SK-N-SH (cell line): ENCODE results near the gene MEF2C. TPM values are rescaled to one million over a fixed set of nuclear protein-coding genes. Genes with fewer than 3 reads are reported as not detected.

Experiments
- CTCF ChIA-PET: fragments of 300-600, 350-600 bp; formaldehyde crosslinking; extraction: SDS; loops from one replicate; lab custom pipeline; 2021; lab: Yijun Ruan, JAX
- POLR2A ChIA-PET: fragments of 350-600 bp; sonication (Branson Sonifier 250); formaldehyde crosslinking; extraction: SDS; loops from one replicate; lab custom pipeline; 2020; ENCODE audit warnings: antibody characterized with exemption, inconsistent platforms; lab: Yijun Ruan, JAX
- DNase-seq: peaks from one replicate; pipeline ENCODE4 v3.0.0; 2012
- H2AFZ ChIP-seq: fragments of 200-600 bp; sonication (generic); 2 replicates; pipeline ENCODE4 v1.8.1; 2016; ENCODE audit warnings: antibody characterized with exemption, mild to moderate bottlenecking, low read depth
- H3F3A ChIP-seq: fragments of 200-600 bp; sonication (generic); replicated peaks from 2 replicates; pipeline ENCODE3; 2016; ENCODE audit warnings: antibody characterized with exemption, mild to moderate bottlenecking; ENCODE audit not compliant: insufficient read depth
- H3K27ac ChIP-seq, 2 experiments: fragments of 200-500 bp in 1 of 2; fragments of 200-600 bp in 1 of 2; sonication (Bioruptor generic) in 1 of 2; sonication (generic), shearing (Covaris generic) in 1 of 2; 2 replicates each; pipeline versions ENCODE4 v1.5.1 to v1.6.1; 2014 to 2016; ENCODE audit warnings: low read depth in 2 of 2, inconsistent platforms in 1 of 2, low read length in 1 of 2, mild to moderate bottlenecking in 1 of 2, mixed read lengths in 1 of 2
- H3K27me3 ChIP-seq: fragments of 200-600 bp; sonication (generic), shearing (Covaris generic); 2 replicates; pipeline ENCODE4 v1.6.1; 2016; ENCODE audit warnings: mixed run types; ENCODE audit not compliant: insufficient read depth
- H3K36me3 ChIP-seq, 2 experiments: fragments of 200-500 bp in 1 of 2; fragments of 200-600 bp in 1 of 2; sonication (Bioruptor generic) in 1 of 2; sonication (generic) in 1 of 2; replicated peaks in 1 of 2; 2 replicates each; pipeline versions ENCODE3 to v1.5.1; 2014 to 2016; ENCODE audit warnings: low read length in 1 of 2, mild to moderate bottlenecking in 1 of 2; ENCODE audit not compliant: insufficient read depth in 2 of 2, control insufficient read depth in 1 of 2
- H3K4me1 ChIP-seq, 2 experiments: fragments of 200-500 bp in 1 of 2; fragments of 200-600 bp in 1 of 2; sonication (Bioruptor generic) in 1 of 2; sonication (generic), shearing (Covaris generic) in 1 of 2; 2 replicates each; pipeline versions ENCODE4 v1.5.1 to v1.6.1; 2014 to 2016; ENCODE audit warnings: low read depth in 1 of 2, low read length in 1 of 2, mixed run types in 1 of 2; ENCODE audit not compliant: insufficient read depth in 2 of 2, control insufficient read depth in 1 of 2
- H3K4me2 ChIP-seq: fragments of 200-600 bp; sonication (generic), shearing (Covaris generic); 2 replicates; pipeline ENCODE4 v1.6.1; 2017; ENCODE audit warnings: mixed run types
- H3K4me3 ChIP-seq, 2 experiments: fragments of 200-500 bp in 1 of 2; fragments of 200-600 bp in 1 of 2; sonication (Bioruptor generic) in 1 of 2; sonication (generic), shearing (Covaris generic) in 1 of 2; 2 replicates each; pipeline versions ENCODE4 v1.5.1 to v1.8.1; 2014 to 2016; ENCODE audit warnings: low read depth in 2 of 2, inconsistent platforms in 1 of 2, low read length in 1 of 2, mild to moderate bottlenecking in 1 of 2, mixed read lengths in 1 of 2, moderate library complexity in 1 of 2
- H3K79me2 ChIP-seq: fragments of 200-600 bp; sonication (generic); 2 replicates; pipeline ENCODE4 v1.8.1; 2017; ENCODE audit warnings: mild to moderate bottlenecking; ENCODE audit not compliant: insufficient read depth
- H3K9ac ChIP-seq: fragments of 200-600 bp; sonication (generic); 2 replicates; pipeline ENCODE4 v1.6.1; 2017; ENCODE audit warnings: mixed run types
- H3K9me2 ChIP-seq: fragments of 200-600 bp; sonication (generic); 2 replicates; pipeline ENCODE4 v1.6.1; 2017; ENCODE audit warnings: mixed run types
- H3K9me3 ChIP-seq: fragments of 200-600 bp; sonication (generic); 2 replicates; pipeline ENCODE4 v1.6.1; 2017; ENCODE audit warnings: mixed run types, mild to moderate bottlenecking, moderate library complexity
- H4K20me1 ChIP-seq: fragments of 200-600 bp; sonication (generic); 2 replicates; pipeline ENCODE4 v1.6.1; 2017; ENCODE audit warnings: mild to moderate bottlenecking, mixed run types; ENCODE audit not compliant: insufficient read depth
- CHD2 ChIP-seq: fragments of 150-350 bp; IDR thresholded peaks from 2 replicates; pipeline ENCODE4 v1.6.1; 2018; ENCODE audit warnings: low read length; ENCODE audit not compliant: partially characterized antibody
- EP300 ChIP-seq, 2 experiments: IDR thresholded peaks; 2 replicates each; pipeline versions ENCODE4 v1.4.0 to v1.6.1; 2012; ENCODE audit warnings: borderline replicate concordance in 1 of 2, low read depth in 1 of 2, low read length in 1 of 2
- FOSL2 ChIP-seq: IDR thresholded peaks from 2 replicates; pipeline ENCODE4 v1.4.0; 2012; ENCODE audit warnings: low read depth, mild to moderate bottlenecking, moderate library complexity, borderline replicate concordance
- GABPA ChIP-seq: IDR thresholded peaks from 2 replicates; pipeline ENCODE4 v1.4.0; 2012; ENCODE audit warnings: low read depth, mild to moderate bottlenecking
- GATA2 ChIP-seq: sonication (generic); formaldehyde crosslinking; IDR thresholded peaks from 2 replicates; pipeline ENCODE4 v1.5.0; 2020; ENCODE audit warnings: mild to moderate bottlenecking, missing genetic modification reagents
- JUND ChIP-seq: IDR thresholded peaks from 2 replicates; pipeline ENCODE4 v1.4.0; 2012
- MEF2A ChIP-seq: IDR thresholded peaks from 2 replicates; pipeline ENCODE4 v1.4.0; 2012; ENCODE audit warnings: low read depth, borderline replicate concordance
- MXI1 ChIP-seq: IDR thresholded peaks from 2 replicates; pipeline ENCODE4 v1.6.1; 2012; ENCODE audit warnings: mild to moderate bottlenecking, low read depth, low read length, improper control_type of control experiment
- NRF1 ChIP-seq: IDR thresholded peaks from 2 replicates; pipeline ENCODE4 v1.6.1; 2012; ENCODE audit warnings: low read depth, mild to moderate bottlenecking, low read length
- RAD21 ChIP-seq: IDR thresholded peaks from 2 replicates; pipeline ENCODE4 v1.6.1; 2012; ENCODE audit warnings: mild to moderate bottlenecking, low read length
- SMC3 ChIP-seq: IDR thresholded peaks from 2 replicates; pipeline ENCODE4 v1.6.1; 2012; ENCODE audit warnings: low read depth, low read length, improper control_type of control experiment
- TCF12 ChIP-seq: IDR thresholded peaks from 2 replicates; pipeline ENCODE4 v1.4.0; 2012
- TEAD4 ChIP-seq: IDR thresholded peaks from 2 replicates; pipeline ENCODE4 v1.4.0; 2012; ENCODE audit warnings: mild to moderate bottlenecking, borderline replicate concordance; ENCODE audit not compliant: insufficient read depth
- WGBS: methylation state at CpG from one replicate; pipeline ENCODE4 v1.1.6; 2017; ENCODE audit warnings: low lambda C conversion rate; 5-methylcytosine and 5-hydroxymethylcytosine counted together
- polyA plus RNA-seq, 3 experiments: library from polyadenylated mRNA; depleted of rRNA; stranded (reverse); fragments of >200 nt; gene quantifications; 2 replicates each; pipeline ENCODE4 v1.2.3, GENCODE V29; 2012
- TF ChIP-seq, protein P1 (sequence below): fragments of 150-350 bp; IDR thresholded peaks from 2 replicates; pipeline ENCODE4 v1.6.1; 2016; ENCODE audit warnings: mild to moderate bottlenecking, low read depth, low read length
- TF ChIP-seq, protein P2 (sequence below): fragments of 150-350 bp; IDR thresholded peaks from 2 replicates; pipeline ENCODE4 v1.6.1; 2017; ENCODE audit warnings: antibody characterized with exemption, low read length, low read depth, borderline replicate concordance
- TF ChIP-seq, protein P3 (sequence below): IDR thresholded peaks from 2 replicates; pipeline ENCODE4 v1.4.0; 2012; ENCODE audit warnings: low read depth, borderline replicate concordance
- TF ChIP-seq, protein P4 (sequence below): IDR thresholded peaks from 2 replicates; pipeline ENCODE4 v1.4.0; 2012; ENCODE audit warnings: low read depth
- TF ChIP-seq, protein P5 (sequence below): fragments of 200-600 bp; sonication (generic); IDR thresholded peaks from 2 replicates; pipeline ENCODE4 v1.6.1; 2017; ENCODE audit warnings: antibody characterized with exemption, mild to moderate bottlenecking, moderate library complexity
- TF ChIP-seq, protein P6 (sequence below): IDR thresholded peaks from 2 replicates; pipeline ENCODE4 v1.6.1; 2012; ENCODE audit warnings: mild to moderate bottlenecking, low read depth, low read length, moderate library complexity

The MEF2C gene
- polyA plus RNA-seq, 1 of the 3 experiments (the other 2 are of a cell fraction), result 1.2 TPM

DNA sequence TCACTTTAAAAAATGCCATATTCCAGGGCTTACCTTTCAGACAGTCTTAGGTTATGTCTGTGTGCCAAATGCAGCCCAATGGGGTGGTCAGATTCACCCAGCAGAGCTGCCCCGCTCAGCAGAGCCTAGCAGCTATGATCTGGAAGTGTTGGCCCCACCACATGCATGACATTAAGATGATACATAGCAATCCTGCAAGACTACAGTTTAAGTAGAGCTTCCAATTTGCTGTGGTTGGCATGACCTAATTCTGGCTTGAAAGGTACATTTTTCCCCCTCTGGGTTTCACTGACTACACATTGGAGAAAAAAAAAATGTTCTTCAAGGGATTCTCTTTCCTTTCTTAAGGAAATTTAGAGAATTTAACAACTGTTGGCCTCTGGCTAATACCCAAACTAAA lies 22.5 kb downstream of the MEF2C start:
- Histone ChIP-seq H3K27ac (no peak overlapping the region), H3K9me3 (no peaks in the 10 kb centered on the region), H3K27me3 (no peaks in the 10 kb centered on the region), H3K36me3 (no peaks in the 10 kb centered on the region), H3K4me3 (no peak overlapping the region), H3K4me1 (no peaks in the 10 kb centered on the region), H4K20me1 (no peaks in the 10 kb centered on the region), H3K79me2 (no peaks in the 10 kb centered on the region), H3K4me2 (no peak overlapping the region), H3K9ac (no peak overlapping the region), H3F3A (no peaks in the 10 kb centered on the region), H2AFZ (no peak overlapping the region), H3K9me2 (no peaks in the 10 kb centered on the region)
- no peak for TF ChIP-seq FOSL2
- CTCF ChIA-PET, result no interaction called here
- 95% methylated on average over 1 of the region's 1 CpG for WGBS
- POLR2A ChIA-PET, result no interaction called here
- DNase-seq, result no peak

DNA sequence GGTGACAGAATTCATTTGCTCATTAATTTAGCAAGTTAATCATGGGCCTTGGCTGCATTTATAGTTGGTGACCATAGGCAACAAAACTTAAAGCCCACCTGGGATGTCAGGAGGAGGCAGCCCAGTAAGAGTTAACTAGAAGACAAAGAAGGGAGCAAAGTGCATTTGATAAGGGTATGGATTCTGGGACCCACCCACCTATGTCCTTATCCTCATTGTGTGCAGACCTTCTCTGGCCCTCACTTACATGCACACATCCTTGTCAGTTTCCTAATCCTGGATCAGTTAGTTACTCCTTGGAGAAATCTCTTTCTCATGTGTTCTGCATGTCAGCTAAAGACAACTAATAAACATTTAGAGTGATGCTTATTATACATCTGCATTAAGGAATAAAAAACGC lies 24.6 kb downstream of the MEF2C start:
- no peak overlapping the region for H3K4me3 ChIP-seq
- DNase-seq, result no peak
- no peaks in the 10 kb centered on the region for H3K27me3 ChIP-seq
- H3K9ac ChIP-seq, result no peak overlapping the region
- no peaks in the 10 kb centered on the region for H3K9me3 ChIP-seq
- WGBS, result 83% methylated on average over 1 of the region's 1 CpG
- POLR2A ChIA-PET, result no interaction called here
- no peak overlapping the region for H3K4me2 ChIP-seq
- no peaks in the 10 kb centered on the region for H3K4me1 ChIP-seq
- CTCF ChIA-PET, result interaction anchor here (1.1 kb wide), 1 partner anchor 131 kb away, joined by 3 read pairs; no protein-coding TSS in a partner anchor
- no peaks in the 10 kb centered on the region for H3F3A ChIP-seq
- H3K9me2 ChIP-seq, result no peaks in the 10 kb centered on the region
- H2AFZ ChIP-seq, result no peak overlapping the region
- H3K27ac ChIP-seq, result no peak overlapping the region
- H4K20me1 ChIP-seq, result no peaks in the 10 kb centered on the region
- H3K79me2 ChIP-seq, result no peaks in the 10 kb centered on the region
- H3K36me3 ChIP-seq, result no peaks in the 10 kb centered on the region
- TF ChIP-seq, protein P1, sequence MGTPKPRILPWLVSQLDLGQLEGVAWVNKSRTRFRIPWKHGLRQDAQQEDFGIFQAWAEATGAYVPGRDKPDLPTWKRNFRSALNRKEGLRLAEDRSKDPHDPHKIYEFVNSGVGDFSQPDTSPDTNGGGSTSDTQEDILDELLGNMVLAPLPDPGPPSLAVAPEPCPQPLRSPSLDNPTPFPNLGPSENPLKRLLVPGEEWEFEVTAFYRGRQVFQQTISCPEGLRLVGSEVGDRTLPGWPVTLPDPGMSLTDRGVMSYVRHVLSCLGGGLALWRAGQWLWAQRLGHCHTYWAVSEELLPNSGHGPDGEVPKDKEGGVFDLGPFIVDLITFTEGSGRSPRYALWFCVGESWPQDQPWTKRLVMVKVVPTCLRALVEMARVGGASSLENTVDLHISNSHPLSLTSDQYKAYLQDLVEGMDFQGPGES, result no peak
- TF ChIP-seq MEF2A (no peak), EP300 (IDR thresholded peaks at IDR 0.05; ENCODE audit: borderline replicate concordance in 1 of 2, low read depth in 1 of 2, low read length in 1 of 2) (no peak), NRF1 (no peak), JUND (no peak), CHD2 (no peak), TEAD4 (no peak), GABPA (no peak), GATA2 (no peak), MXI1 (no peak), RAD21 (no peak), TCF12 (no peak), FOSL2 (no peak), SMC3 (no peak)
- TF ChIP-seq, protein P2, sequence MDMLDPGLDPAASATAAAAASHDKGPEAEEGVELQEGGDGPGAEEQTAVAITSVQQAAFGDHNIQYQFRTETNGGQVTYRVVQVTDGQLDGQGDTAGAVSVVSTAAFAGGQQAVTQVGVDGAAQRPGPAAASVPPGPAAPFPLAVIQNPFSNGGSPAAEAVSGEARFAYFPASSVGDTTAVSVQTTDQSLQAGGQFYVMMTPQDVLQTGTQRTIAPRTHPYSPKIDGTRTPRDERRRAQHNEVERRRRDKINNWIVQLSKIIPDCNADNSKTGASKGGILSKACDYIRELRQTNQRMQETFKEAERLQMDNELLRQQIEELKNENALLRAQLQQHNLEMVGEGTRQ, result no peak
- TF ChIP-seq, protein P3, sequence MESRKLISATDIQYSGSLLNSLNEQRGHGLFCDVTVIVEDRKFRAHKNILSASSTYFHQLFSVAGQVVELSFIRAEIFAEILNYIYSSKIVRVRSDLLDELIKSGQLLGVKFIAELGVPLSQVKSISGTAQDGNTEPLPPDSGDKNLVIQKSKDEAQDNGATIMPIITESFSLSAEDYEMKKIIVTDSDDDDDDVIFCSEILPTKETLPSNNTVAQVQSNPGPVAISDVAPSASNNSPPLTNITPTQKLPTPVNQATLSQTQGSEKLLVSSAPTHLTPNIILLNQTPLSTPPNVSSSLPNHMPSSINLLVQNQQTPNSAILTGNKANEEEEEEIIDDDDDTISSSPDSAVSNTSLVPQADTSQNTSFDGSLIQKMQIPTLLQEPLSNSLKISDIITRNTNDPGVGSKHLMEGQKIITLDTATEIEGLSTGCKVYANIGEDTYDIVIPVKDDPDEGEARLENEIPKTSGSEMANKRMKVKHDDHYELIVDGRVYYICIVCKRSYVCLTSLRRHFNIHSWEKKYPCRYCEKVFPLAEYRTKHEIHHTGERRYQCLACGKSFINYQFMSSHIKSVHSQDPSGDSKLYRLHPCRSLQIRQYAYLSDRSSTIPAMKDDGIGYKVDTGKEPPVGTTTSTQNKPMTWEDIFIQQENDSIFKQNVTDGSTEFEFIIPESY, result no peak
- TF ChIP-seq, protein P4, sequence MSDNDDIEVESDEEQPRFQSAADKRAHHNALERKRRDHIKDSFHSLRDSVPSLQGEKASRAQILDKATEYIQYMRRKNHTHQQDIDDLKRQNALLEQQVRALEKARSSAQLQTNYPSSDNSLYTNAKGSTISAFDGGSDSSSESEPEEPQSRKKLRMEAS, result no peak
- TF ChIP-seq, protein P5, sequence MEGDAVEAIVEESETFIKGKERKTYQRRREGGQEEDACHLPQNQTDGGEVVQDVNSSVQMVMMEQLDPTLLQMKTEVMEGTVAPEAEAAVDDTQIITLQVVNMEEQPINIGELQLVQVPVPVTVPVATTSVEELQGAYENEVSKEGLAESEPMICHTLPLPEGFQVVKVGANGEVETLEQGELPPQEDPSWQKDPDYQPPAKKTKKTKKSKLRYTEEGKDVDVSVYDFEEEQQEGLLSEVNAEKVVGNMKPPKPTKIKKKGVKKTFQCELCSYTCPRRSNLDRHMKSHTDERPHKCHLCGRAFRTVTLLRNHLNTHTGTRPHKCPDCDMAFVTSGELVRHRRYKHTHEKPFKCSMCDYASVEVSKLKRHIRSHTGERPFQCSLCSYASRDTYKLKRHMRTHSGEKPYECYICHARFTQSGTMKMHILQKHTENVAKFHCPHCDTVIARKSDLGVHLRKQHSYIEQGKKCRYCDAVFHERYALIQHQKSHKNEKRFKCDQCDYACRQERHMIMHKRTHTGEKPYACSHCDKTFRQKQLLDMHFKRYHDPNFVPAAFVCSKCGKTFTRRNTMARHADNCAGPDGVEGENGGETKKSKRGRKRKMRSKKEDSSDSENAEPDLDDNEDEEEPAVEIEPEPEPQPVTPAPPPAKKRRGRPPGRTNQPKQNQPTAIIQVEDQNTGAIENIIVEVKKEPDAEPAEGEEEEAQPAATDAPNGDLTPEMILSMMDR, result no peak
- TF ChIP-seq, protein P6, sequence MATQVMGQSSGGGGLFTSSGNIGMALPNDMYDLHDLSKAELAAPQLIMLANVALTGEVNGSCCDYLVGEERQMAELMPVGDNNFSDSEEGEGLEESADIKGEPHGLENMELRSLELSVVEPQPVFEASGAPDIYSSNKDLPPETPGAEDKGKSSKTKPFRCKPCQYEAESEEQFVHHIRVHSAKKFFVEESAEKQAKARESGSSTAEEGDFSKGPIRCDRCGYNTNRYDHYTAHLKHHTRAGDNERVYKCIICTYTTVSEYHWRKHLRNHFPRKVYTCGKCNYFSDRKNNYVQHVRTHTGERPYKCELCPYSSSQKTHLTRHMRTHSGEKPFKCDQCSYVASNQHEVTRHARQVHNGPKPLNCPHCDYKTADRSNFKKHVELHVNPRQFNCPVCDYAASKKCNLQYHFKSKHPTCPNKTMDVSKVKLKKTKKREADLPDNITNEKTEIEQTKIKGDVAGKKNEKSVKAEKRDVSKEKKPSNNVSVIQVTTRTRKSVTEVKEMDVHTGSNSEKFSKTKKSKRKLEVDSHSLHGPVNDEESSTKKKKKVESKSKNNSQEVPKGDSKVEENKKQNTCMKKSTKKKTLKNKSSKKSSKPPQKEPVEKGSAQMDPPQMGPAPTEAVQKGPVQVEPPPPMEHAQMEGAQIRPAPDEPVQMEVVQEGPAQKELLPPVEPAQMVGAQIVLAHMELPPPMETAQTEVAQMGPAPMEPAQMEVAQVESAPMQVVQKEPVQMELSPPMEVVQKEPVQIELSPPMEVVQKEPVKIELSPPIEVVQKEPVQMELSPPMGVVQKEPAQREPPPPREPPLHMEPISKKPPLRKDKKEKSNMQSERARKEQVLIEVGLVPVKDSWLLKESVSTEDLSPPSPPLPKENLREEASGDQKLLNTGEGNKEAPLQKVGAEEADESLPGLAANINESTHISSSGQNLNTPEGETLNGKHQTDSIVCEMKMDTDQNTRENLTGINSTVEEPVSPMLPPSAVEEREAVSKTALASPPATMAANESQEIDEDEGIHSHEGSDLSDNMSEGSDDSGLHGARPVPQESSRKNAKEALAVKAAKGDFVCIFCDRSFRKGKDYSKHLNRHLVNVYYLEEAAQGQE, result no peak
